ENCODE measurements around the gene FRY. TPM values are rescaled to one million over a fixed set of nuclear protein-coding genes. Genes with fewer than 3 reads are reported as not detected.
A peak's percentile ranks its signal among the peaks of the same experiment; 100 is the strongest.

Gene FRY
- total and polyA plus RNA-seq, 2 of the 13 experiments (the other 11 are each of a cell fraction or from before 2014, with no cell fraction given): 8.2 to 13.1 TPM

DNA sequence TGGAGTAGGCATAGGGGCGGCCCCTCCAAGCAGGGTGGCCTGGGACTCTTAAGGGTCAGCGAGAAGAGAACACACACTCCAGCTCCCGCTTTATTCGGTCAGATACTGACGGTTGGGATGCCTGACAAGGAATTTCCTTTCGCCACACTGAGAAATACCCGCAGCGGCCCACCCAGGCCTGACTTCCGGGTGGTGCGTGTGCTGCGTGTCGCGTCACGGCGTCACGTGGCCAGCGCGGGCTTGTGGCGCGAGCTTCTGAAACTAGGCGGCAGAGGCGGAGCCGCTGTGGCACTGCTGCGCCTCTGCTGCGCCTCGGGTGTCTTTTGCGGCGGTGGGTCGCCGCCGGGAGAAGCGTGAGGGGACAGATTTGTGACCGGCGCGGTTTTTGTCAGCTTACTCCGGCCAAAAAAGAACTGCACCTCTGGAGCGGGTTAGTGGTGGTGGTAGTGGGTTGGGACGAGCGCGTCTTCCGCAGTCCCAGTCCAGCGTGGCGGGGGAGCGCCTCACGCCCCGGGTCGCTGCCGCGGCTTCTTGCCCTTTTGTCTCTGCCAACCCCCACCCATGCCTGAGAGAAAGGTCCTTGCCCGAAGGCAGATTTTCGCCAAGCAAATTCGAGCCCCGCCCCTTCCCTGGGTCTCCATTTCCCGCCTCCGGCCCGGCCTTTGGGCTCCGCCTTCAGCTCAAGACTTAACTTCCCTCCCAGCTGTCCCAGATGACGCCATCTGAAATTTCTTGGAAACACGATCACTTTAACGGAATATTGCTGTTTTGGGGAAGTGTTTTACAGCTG is 283.9 kb downstream of the FRY start, which contains the start of the genes BRCA2 and ZAR1L (continued):
- TF ChIP-seq, protein P1, sequence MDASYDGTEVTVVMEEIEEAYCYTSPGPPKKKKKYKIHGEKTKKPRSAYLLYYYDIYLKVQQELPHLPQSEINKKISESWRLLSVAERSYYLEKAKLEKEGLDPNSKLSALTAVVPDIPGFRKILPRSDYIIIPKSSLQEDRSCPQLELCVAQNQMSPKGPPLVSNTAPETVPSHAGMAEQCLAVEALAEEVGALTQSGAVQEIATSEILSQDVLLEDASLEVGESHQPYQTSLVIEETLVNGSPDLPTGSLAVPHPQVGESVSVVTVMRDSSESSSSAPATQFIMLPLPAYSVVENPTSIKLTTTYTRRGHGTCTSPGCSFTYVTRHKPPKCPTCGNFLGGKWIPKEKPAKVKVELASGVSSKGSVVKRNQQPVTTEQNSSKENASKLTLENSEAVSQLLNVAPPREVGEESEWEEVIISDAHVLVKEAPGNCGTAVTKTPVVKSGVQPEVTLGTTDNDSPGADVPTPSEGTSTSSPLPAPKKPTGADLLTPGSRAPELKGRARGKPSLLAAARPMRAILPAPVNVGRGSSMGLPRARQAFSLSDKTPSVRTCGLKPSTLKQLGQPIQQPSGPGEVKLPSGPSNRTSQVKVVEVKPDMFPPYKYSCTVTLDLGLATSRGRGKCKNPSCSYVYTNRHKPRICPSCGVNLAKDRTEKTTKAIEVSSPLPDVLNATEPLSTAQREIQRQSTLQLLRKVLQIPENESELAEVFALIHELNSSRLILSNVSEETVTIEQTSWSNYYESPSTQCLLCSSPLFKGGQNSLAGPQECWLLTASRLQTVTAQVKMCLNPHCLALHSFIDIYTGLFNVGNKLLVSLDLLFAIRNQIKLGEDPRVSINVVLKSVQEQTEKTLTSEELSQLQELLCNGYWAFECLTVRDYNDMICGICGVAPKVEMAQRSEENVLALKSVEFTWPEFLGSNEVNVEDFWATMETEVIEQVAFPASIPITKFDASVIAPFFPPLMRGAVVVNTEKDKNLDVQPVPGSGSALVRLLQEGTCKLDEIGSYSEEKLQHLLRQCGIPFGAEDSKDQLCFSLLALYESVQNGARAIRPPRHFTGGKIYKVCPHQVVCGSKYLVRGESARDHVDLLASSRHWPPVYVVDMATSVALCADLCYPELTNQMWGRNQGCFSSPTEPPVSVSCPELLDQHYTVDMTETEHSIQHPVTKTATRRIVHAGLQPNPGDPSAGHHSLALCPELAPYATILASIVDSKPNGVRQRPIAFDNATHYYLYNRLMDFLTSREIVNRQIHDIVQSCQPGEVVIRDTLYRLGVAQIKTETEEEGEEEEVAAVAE (CRISPR knock-in tag; IDR thresholded peaks at IDR 0.05; ENCODE audit: borderline replicate concordance): peak; percentile 72
- TF ChIP-seq HIVEP1 (CRISPR knock-in tag; IDR thresholded peaks at IDR 0.05) (no peak; the same call in 1 of the 2 replicates), IKZF4 (CRISPR knock-in tag; IDR thresholded peaks at IDR 0.05; ENCODE audit: borderline replicate concordance, low read depth, not compliant biosample characterization) (no peak), ZSCAN31 (CRISPR knock-in tag; IDR thresholded peaks at IDR 0.05; ENCODE audit: low read depth) (peak; percentile 89), ZNF598 (CRISPR knock-in tag; IDR thresholded peaks at IDR 0.05; ENCODE audit: borderline replicate concordance) (no peak), ZNF232 (CRISPR knock-in tag; IDR thresholded peaks at IDR 0.05; ENCODE audit: borderline replicate concordance) (no peak), RFX3 (CRISPR knock-in tag; IDR thresholded peaks at IDR 0.05) (no peak), ZNF776 (CRISPR knock-in tag; IDR thresholded peaks at IDR 0.05) (peak; percentile 71), CHD4 (IDR thresholded peaks at IDR 0.05; ENCODE audit: borderline replicate concordance, low read length) (no peak), SUZ12 (IDR thresholded peaks at IDR 0.05; ENCODE audit: low read depth, low read length) (no peak), HOXA3 (CRISPR knock-in tag; IDR thresholded peaks at IDR 0.05) (peak; percentile 86), SMARCE1 (IDR thresholded peaks at IDR 0.05; ENCODE audit: borderline replicate concordance) (no peak), BRD4 (CRISPR knock-in tag; IDR thresholded peaks at IDR 0.05) (no peak; the same call in none of the 2 replicates), FLYWCH1 (CRISPR knock-in tag; IDR thresholded peaks at IDR 0.05) (no peak), RXRA (CRISPR knock-in tag; IDR thresholded peaks at IDR 0.05) (peak; percentile 50; the same call in 1 of the 2 replicates), ZNF597 (CRISPR knock-in tag; IDR thresholded peaks at IDR 0.05) (no peak), ZNF780A (CRISPR knock-in tag; IDR thresholded peaks at IDR 0.05) (no peak; the same call in 1 of the 2 replicates), TBX2 (CRISPR knock-in tag; IDR thresholded peaks at IDR 0.05; ENCODE audit: borderline replicate concordance) (peak; percentile 78)
- TF ChIP-seq, protein P2, sequence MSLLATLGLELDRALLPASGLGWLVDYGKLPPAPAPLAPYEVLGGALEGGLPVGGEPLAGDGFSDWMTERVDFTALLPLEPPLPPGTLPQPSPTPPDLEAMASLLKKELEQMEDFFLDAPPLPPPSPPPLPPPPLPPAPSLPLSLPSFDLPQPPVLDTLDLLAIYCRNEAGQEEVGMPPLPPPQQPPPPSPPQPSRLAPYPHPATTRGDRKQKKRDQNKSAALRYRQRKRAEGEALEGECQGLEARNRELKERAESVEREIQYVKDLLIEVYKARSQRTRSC (CRISPR knock-in tag; IDR thresholded peaks at IDR 0.05; ENCODE audit: low read depth): no peak
- TF ChIP-seq, protein P3, sequence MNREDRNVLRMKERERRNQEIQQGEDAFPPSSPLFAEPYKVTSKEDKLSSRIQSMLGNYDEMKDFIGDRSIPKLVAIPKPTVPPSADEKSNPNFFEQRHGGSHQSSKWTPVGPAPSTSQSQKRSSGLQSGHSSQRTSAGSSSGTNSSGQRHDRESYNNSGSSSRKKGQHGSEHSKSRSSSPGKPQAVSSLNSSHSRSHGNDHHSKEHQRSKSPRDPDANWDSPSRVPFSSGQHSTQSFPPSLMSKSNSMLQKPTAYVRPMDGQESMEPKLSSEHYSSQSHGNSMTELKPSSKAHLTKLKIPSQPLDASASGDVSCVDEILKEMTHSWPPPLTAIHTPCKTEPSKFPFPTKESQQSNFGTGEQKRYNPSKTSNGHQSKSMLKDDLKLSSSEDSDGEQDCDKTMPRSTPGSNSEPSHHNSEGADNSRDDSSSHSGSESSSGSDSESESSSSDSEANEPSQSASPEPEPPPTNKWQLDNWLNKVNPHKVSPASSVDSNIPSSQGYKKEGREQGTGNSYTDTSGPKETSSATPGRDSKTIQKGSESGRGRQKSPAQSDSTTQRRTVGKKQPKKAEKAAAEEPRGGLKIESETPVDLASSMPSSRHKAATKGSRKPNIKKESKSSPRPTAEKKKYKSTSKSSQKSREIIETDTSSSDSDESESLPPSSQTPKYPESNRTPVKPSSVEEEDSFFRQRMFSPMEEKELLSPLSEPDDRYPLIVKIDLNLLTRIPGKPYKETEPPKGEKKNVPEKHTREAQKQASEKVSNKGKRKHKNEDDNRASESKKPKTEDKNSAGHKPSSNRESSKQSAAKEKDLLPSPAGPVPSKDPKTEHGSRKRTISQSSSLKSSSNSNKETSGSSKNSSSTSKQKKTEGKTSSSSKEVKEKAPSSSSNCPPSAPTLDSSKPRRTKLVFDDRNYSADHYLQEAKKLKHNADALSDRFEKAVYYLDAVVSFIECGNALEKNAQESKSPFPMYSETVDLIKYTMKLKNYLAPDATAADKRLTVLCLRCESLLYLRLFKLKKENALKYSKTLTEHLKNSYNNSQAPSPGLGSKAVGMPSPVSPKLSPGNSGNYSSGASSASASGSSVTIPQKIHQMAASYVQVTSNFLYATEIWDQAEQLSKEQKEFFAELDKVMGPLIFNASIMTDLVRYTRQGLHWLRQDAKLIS (CRISPR knock-in tag; IDR thresholded peaks at IDR 0.05): no peak

All from HepG2 (cell line).